ENCODE results near the gene PNLIPRP3. TPM values are rescaled to one million over a fixed set of nuclear protein-coding genes. Genes with fewer than 3 reads are reported as not detected.

Gene PNLIPRP3
- total and polyA plus RNA-seq, 10 of the 15 experiments (the other 5 are each of a cell fraction or from before 2014, with no cell fraction given) = 0.03 TPM; not detected in 9

- no peak for TF ChIP-seq FOS (IDR thresholded peaks at IDR 0.05; ENCODE audit: borderline replicate concordance, extremely low read depth, insufficient read length)
Observed at GRCh38 chr10:116526219-116526618, 98.6 kb downstream of the PNLIPRP3 start (continued).

Small RNA genes within 50 kb of the gene (small RNA-seq; reads per million reads assigned to genes)
- gene SNRPGP6 = not detected

Other genes with a start within 250 kb of the PNLIPRP3 start
- gene GFRA1, start 154.6 kb upstream of the PNLIPRP3 start, total RNA-seq (2014; rRNA removed) = not detected in 2 replicates
- gene GFRA1, start 154.6 kb upstream of the PNLIPRP3 start, total RNA-seq (2014; rRNA removed; fragmentation: Illumina TruSeq; extraction: Trizol) = not detected in 2 replicates
- gene GFRA1, start 154.6 kb upstream of the PNLIPRP3 start, total RNA-seq (2021) = 0.05 TPM in 2 replicates
- not detected in 2 replicates for gene GFRA1, start 154.6 kb upstream of the PNLIPRP3 start, polyA plus RNA-seq (2011; rRNA removed)
- not detected in 2 replicates for gene GFRA1, start 154.6 kb upstream of the PNLIPRP3 start, polyA plus RNA-seq (2014; fragmentation: Illumina TruSeq; extraction: Trizol)
- gene GFRA1, start 154.6 kb upstream of the PNLIPRP3 start, polyA plus RNA-seq (2014; fragmentation: Nextera tagmentation; extraction: Ambion mirVana) = not detected
- gene GFRA1, start 154.6 kb upstream of the PNLIPRP3 start, polyA plus RNA-seq (2014; rRNA removed) = not detected in 2 replicates
- under 1 TPM in 1 of 2 experiments, not detected in 1; 0.19 TPM for gene GFRA1, start 154.6 kb upstream of the PNLIPRP3 start, polyA plus RNA-seq (2016; fragmentation: Nextera tagmentation; extraction: Ambion mirVana)
- not detected in 2 replicates for gene CCDC172, start 103.4 kb upstream of the PNLIPRP3 start, total RNA-seq (2014; rRNA removed)
- not detected in 2 replicates for gene CCDC172, start 103.4 kb upstream of the PNLIPRP3 start, total RNA-seq (2014; rRNA removed; fragmentation: Illumina TruSeq; extraction: Trizol)
- not detected in 2 replicates for gene CCDC172, start 103.4 kb upstream of the PNLIPRP3 start, total RNA-seq (2021)
- gene CCDC172, start 103.4 kb upstream of the PNLIPRP3 start, polyA plus RNA-seq (2011; rRNA removed) = not detected in 2 replicates
- not detected in 2 replicates for gene CCDC172, start 103.4 kb upstream of the PNLIPRP3 start, polyA plus RNA-seq (2014; fragmentation: Illumina TruSeq; extraction: Trizol)
- not detected for gene CCDC172, start 103.4 kb upstream of the PNLIPRP3 start, polyA plus RNA-seq (2014; fragmentation: Nextera tagmentation; extraction: Ambion mirVana)
- gene CCDC172, start 103.4 kb upstream of the PNLIPRP3 start, polyA plus RNA-seq (2014; rRNA removed) = not detected in 2 replicates
- gene CCDC172, start 103.4 kb upstream of the PNLIPRP3 start, polyA plus RNA-seq (2016; fragmentation: Nextera tagmentation; extraction: Ambion mirVana) = not detected
- gene PNLIP, start 118.1 kb downstream of the PNLIPRP3 start, total RNA-seq (2014; rRNA removed) = not detected in 2 replicates
- not detected in 2 replicates for gene PNLIP, start 118.1 kb downstream of the PNLIPRP3 start, total RNA-seq (2014; rRNA removed; fragmentation: Illumina TruSeq; extraction: Trizol)
- 1.1 and 2.4 TPM in 2 replicates for gene PNLIP, start 118.1 kb downstream of the PNLIPRP3 start, total RNA-seq (2021)
- not detected in 2 replicates for gene PNLIP, start 118.1 kb downstream of the PNLIPRP3 start, polyA plus RNA-seq (2011; rRNA removed)
- gene PNLIP, start 118.1 kb downstream of the PNLIPRP3 start, polyA plus RNA-seq (2014; fragmentation: Illumina TruSeq; extraction: Trizol) = not detected in 2 replicates
- not detected for gene PNLIP, start 118.1 kb downstream of the PNLIPRP3 start, polyA plus RNA-seq (2014; fragmentation: Nextera tagmentation; extraction: Ambion mirVana)
- not detected in 2 replicates for gene PNLIP, start 118.1 kb downstream of the PNLIPRP3 start, polyA plus RNA-seq (2014; rRNA removed)
- gene PNLIP, start 118.1 kb downstream of the PNLIPRP3 start, polyA plus RNA-seq (2016; fragmentation: Nextera tagmentation; extraction: Ambion mirVana) = not detected
- gene PNLIPRP1, start 163.1 kb downstream of the PNLIPRP3 start, total RNA-seq (2014; rRNA removed) = not detected in 2 replicates
- gene PNLIPRP1, start 163.1 kb downstream of the PNLIPRP3 start, total RNA-seq (2014; rRNA removed; fragmentation: Illumina TruSeq; extraction: Trizol) = not detected in 2 replicates
- gene PNLIPRP1, start 163.1 kb downstream of the PNLIPRP3 start, total RNA-seq (2021) = 0.74 and 1.5 TPM in 2 replicates
- gene PNLIPRP1, start 163.1 kb downstream of the PNLIPRP3 start, polyA plus RNA-seq (2011; rRNA removed) = not detected in 2 replicates
- not detected in 2 replicates for gene PNLIPRP1, start 163.1 kb downstream of the PNLIPRP3 start, polyA plus RNA-seq (2014; fragmentation: Illumina TruSeq; extraction: Trizol)
- not detected for gene PNLIPRP1, start 163.1 kb downstream of the PNLIPRP3 start, polyA plus RNA-seq (2014; fragmentation: Nextera tagmentation; extraction: Ambion mirVana)
- not detected in 2 replicates for gene PNLIPRP1, start 163.1 kb downstream of the PNLIPRP3 start, polyA plus RNA-seq (2014; rRNA removed)
- gene PNLIPRP1, start 163.1 kb downstream of the PNLIPRP3 start, polyA plus RNA-seq (2016; fragmentation: Nextera tagmentation; extraction: Ambion mirVana) = not detected
- gene PNLIPRP2, start 193.1 kb downstream of the PNLIPRP3 start, total RNA-seq (2014; rRNA removed) = not detected in 2 replicates
- gene PNLIPRP2, start 193.1 kb downstream of the PNLIPRP3 start, total RNA-seq (2014; rRNA removed; fragmentation: Illumina TruSeq; extraction: Trizol) = not detected in 2 replicates
- 0.33 and 0.53 TPM in 2 replicates for gene PNLIPRP2, start 193.1 kb downstream of the PNLIPRP3 start, total RNA-seq (2021)
- gene PNLIPRP2, start 193.1 kb downstream of the PNLIPRP3 start, polyA plus RNA-seq (2011; rRNA removed) = not detected in 2 replicates
- gene PNLIPRP2, start 193.1 kb downstream of the PNLIPRP3 start, polyA plus RNA-seq (2014; fragmentation: Illumina TruSeq; extraction: Trizol) = not detected in 2 replicates
- gene PNLIPRP2, start 193.1 kb downstream of the PNLIPRP3 start, polyA plus RNA-seq (2014; fragmentation: Nextera tagmentation; extraction: Ambion mirVana) = not detected
- not detected in 2 replicates for gene PNLIPRP2, start 193.1 kb downstream of the PNLIPRP3 start, polyA plus RNA-seq (2014; rRNA removed)
- gene PNLIPRP2, start 193.1 kb downstream of the PNLIPRP3 start, polyA plus RNA-seq (2016; fragmentation: Nextera tagmentation; extraction: Ambion mirVana) = not detected